Measurements from ENCODE around the gene TSHZ3. TPM values are rescaled to one million over a fixed set of nuclear protein-coding genes. Genes with fewer than 3 reads are reported as not detected.
A peak's percentile ranks its signal among the peaks of the same experiment; 100 is the strongest.

The TSHZ3 gene
- total and polyA plus RNA-seq, 11 donors = 0.88 to 11.5 (median 2.4) TPM

GRCh38 chr19:31304831-31305312 is 44.4 kb downstream of the TSHZ3 start:
- H3K4me1 ChIP-seq = peaks cover 0 to 15% (median 0%) of the 10 kb centered on the region in 12 donors
- DNase-seq (no peak), ATAC-seq (no peak)

GRCh38 chr19:31303262-31303815 is 45.9 kb downstream of the TSHZ3 start:
- no peaks in the 10 kb centered on the region for H3K9me3 ChIP-seq
- peaks cover 0 to 15% (median 0%) of the 10 kb centered on the region in 12 donors for H3K4me1 ChIP-seq
- WGBS, 4 donors = 95 to 99% (median 97%) methylated on average over 11 to 16 of the region's 16 CpGs
- ATAC-seq (no peak), DNase-seq (no peak)
- H3K27me3 ChIP-seq = peaks cover 0 to 4% (median 0%) of the 10 kb centered on the region in 9 donors
- H3K36me3 ChIP-seq = no peaks in the 10 kb centered on the region
- intact Hi-C loops (cut with DNase I) = no loop called here
- no peak overlapping the region for H3K27ac ChIP-seq
- TF ChIP-seq POLR2A (IDR thresholded peaks at IDR 0.05) (no peak), CTCF (IDR thresholded peaks at IDR 0.05) (no peak)
- no peak overlapping the region for H3K4me3 ChIP-seq

More at GRCh38 chr19:31304831-31305312, 44.4 kb downstream of the TSHZ3 start:
- TF ChIP-seq CTCF (IDR thresholded peaks at IDR 0.05) (no peak), POLR2A (IDR thresholded peaks at IDR 0.05) (no peak)
- intact Hi-C loops (cut with DNase I) = no loop called here
- Histone ChIP-seq H3K9me3 (no peaks in the 10 kb centered on the region), H3K27ac (peak overlapping the region in 1 of 12 donors; percentile 34), H3K27me3 (peaks cover 0 to 4% (median 0%) of the 10 kb centered on the region in 9 donors), H3K4me3 (no peak overlapping the region), H3K36me3 (no peaks in the 10 kb centered on the region)
- WGBS, 4 donors = 78 to 86% (median 83%) methylated on average over 8 of the region's 8 CpGs

GRCh38 chr19:31301306-31301980 is 47.8 kb downstream of the TSHZ3 start:
- Histone ChIP-seq H3K27ac (no peak overlapping the region), H3K9me3 (no peaks in the 10 kb centered on the region), H3K4me1 (peaks cover 0 to 15% (median 0%) of the 10 kb centered on the region in 12 donors), H3K27me3 (peaks cover 0 to 4% (median 0%) of the 10 kb centered on the region in 9 donors), H3K4me3 (no peak overlapping the region), H3K36me3 (no peaks in the 10 kb centered on the region)
- 85 to 92% (median 90%) methylated on average over 15 of the region's 15 CpGs for WGBS, 4 donors
- TF ChIP-seq POLR2A (IDR thresholded peaks at IDR 0.05) (no peak), CTCF (IDR thresholded peaks at IDR 0.05) (no peak)
- DNase-seq (no peak), ATAC-seq (no peak)
- intact Hi-C loops (cut with DNase I) = no loop called here

DNA sequence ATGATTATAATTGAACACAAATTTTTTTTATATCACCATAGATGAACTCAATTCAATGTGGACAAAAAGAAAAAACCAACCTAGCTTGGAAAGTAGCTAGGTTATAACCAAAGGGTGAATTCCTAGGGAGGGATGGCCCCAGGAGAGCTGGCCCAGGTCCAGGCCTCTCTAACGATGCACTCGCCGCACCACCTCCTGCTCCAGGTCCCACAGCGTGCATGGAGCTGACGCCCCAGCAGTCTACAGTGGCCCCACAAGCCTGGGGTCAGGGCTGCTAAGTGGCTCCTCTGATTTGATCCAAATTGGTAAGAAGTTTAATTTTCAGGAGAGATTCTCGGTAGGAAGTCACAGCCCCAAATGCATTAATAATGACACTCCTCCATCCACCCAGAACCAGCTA is 48.8 kb downstream of the TSHZ3 start:
- no peaks in the 10 kb centered on the region for H3K27me3 ChIP-seq
- ATAC-seq = no peak
- no peak for TF ChIP-seq CTCF (IDR thresholded peaks at IDR 0.05)
- TF ChIP-seq POLR2A (IDR thresholded peaks at IDR 0.05) = no peak
- 67 to 71% (median 69%) methylated on average over 6 of the region's 6 CpGs for WGBS, 4 donors
- peaks cover 0 to 13% (median 0%) of the 10 kb centered on the region in 12 donors for H3K4me1 ChIP-seq
- no peaks in the 10 kb centered on the region for H3K36me3 ChIP-seq
- intact Hi-C loops (cut with DNase I) = no loop called here
- DNase-seq = no peak
- H3K4me3 ChIP-seq = no peak overlapping the region
- no peaks in the 10 kb centered on the region for H3K9me3 ChIP-seq
- no peak overlapping the region for H3K27ac ChIP-seq

Measured in heart left ventricle (tissue), 16 donors.